ENCODE data around the gene MLH3. TPM values are rescaled to one million over a fixed set of nuclear protein-coding genes. Genes with fewer than 3 reads are reported as not detected.

MLH3 gene
- total and polyA plus RNA-seq, 10 of the 15 experiments (the other 5 are each of a cell fraction or from before 2014, with no cell fraction given): 12.6 to 31.2 (median 19.6) TPM

DNA sequence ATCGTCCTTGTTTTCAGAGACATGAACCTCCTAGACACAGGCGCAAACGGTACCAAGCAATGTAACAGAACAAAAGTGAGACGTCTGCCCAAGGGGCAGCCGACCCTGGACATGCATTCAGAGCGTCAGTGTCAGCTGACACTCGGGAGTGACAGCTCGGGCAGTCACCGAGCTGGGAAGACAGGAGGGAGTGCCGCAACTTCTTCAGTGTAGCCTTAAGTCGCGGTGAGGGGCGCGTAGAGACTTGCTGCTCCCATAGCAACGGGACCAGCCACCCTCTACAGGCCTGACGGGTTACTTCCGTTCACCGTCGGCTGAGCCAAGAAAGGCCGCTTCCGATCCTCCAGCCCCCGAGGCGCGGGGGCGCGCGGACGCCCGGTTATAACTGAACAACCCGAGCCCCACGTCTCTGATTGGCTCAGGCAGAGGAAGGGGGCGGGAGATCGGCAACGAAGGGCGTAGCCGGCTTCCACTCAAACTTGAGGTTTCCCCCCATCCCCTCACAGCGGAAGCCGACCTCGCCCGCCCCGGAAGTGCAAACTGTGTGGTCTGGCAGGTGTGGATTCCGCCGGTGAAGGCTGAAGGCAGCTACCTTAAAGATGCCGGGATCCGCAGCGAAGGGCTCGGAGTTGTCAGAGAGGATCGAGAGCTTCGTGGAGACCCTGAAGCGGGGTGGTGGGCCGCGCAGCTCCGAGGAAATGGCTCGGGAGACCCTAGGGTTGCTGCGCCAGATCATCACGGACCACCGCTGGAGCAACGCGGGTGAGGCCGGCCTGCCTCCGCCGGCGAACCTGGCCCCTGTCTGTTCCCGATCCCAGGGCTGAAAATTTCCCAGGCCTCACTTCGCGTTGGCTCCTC lies 48.6 kb downstream of the MLH3 start, which contains the start of gene EIF2B2 (continued):
- TF ChIP-seq KDM1A (IDR thresholded peaks at IDR 0.05; ENCODE audit: borderline replicate concordance) (no peak), STAT3 (IDR thresholded peaks at IDR 0.05; ENCODE audit: low read depth, low read length) (no peak), CEBPB (IDR thresholded peaks at IDR 0.05; ENCODE audit: borderline replicate concordance in 1 of 2, low read depth in 2 of 2, low read length in 2 of 2) (no peak), MEF2B (IDR thresholded peaks at IDR 0.05; ENCODE audit: partially characterized antibody, poor library complexity, severe bottlenecking) (peak; percentile 42), FOXK2 (IDR thresholded peaks at IDR 0.05) (no peak), ASH2L (IDR thresholded peaks at IDR 0.05; ENCODE audit: borderline replicate concordance, low read depth) (no peak), IKZF2 (IDR thresholded peaks at IDR 0.05) (no peak; a peak in 2 of 4 replicates), ZNF24 (IDR thresholded peaks at IDR 0.05) (no peak), HDGF (IDR thresholded peaks at IDR 0.05) (peak; percentile 83; the same call in 1 of the 2 replicates), NFYB (IDR thresholded peaks at IDR 0.05; ENCODE audit: insufficient read depth, low read depth, low read length) (peak; percentile 98), IRF4 (IDR thresholded peaks at IDR 0.05; ENCODE audit: low read depth, low read length) (no peak), YY1 (IDR thresholded peaks at IDR 0.05; ENCODE audit: low read depth, low read length) (peak; percentile 7; the same call in 1 of the 2 replicates), JUND (IDR thresholded peaks at IDR 0.05; ENCODE audit: low read depth, low read length) (no peak), SMAD1 (IDR thresholded peaks at IDR 0.05; ENCODE audit: low read depth, partially characterized antibody) (no peak), STAT1 (conservative IDR thresholded peaks at IDR 0.05) (no peak; the same call in 1 of the 2 replicates), PAX5 (IDR thresholded peaks at IDR 0.05; ENCODE audit: borderline replicate concordance, low read depth, low read length) (no peak), RB1 (IDR thresholded peaks at IDR 0.05; ENCODE audit: borderline replicate concordance) (peak; percentile 20; the same call in 1 of the 2 replicates), NR2C1 (IDR thresholded peaks at IDR 0.05) (peak; percentile 98), GATAD2B (conservative IDR thresholded peaks at IDR 0.05; ENCODE audit: low read depth) (peak; percentile 27; the same call in 1 of the 2 replicates)
- TF ChIP-seq, protein P1, sequence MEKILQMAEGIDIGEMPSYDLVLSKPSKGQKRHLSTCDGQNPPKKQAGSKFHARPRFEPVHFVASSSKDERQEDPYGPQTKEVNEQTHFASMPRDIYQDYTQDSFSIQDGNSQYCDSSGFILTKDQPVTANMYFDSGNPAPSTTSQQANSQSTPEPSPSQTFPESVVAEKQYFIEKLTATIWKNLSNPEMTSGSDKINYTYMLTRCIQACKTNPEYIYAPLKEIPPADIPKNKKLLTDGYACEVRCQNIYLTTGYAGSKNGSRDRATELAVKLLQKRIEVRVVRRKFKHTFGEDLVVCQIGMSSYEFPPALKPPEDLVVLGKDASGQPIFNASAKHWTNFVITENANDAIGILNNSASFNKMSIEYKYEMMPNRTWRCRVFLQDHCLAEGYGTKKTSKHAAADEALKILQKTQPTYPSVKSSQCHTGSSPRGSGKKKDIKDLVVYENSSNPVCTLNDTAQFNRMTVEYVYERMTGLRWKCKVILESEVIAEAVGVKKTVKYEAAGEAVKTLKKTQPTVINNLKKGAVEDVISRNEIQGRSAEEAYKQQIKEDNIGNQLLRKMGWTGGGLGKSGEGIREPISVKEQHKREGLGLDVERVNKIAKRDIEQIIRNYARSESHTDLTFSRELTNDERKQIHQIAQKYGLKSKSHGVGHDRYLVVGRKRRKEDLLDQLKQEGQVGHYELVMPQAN (conservative IDR thresholded peaks at IDR 0.05): peak; percentile 89
- TF ChIP-seq, protein P2, sequence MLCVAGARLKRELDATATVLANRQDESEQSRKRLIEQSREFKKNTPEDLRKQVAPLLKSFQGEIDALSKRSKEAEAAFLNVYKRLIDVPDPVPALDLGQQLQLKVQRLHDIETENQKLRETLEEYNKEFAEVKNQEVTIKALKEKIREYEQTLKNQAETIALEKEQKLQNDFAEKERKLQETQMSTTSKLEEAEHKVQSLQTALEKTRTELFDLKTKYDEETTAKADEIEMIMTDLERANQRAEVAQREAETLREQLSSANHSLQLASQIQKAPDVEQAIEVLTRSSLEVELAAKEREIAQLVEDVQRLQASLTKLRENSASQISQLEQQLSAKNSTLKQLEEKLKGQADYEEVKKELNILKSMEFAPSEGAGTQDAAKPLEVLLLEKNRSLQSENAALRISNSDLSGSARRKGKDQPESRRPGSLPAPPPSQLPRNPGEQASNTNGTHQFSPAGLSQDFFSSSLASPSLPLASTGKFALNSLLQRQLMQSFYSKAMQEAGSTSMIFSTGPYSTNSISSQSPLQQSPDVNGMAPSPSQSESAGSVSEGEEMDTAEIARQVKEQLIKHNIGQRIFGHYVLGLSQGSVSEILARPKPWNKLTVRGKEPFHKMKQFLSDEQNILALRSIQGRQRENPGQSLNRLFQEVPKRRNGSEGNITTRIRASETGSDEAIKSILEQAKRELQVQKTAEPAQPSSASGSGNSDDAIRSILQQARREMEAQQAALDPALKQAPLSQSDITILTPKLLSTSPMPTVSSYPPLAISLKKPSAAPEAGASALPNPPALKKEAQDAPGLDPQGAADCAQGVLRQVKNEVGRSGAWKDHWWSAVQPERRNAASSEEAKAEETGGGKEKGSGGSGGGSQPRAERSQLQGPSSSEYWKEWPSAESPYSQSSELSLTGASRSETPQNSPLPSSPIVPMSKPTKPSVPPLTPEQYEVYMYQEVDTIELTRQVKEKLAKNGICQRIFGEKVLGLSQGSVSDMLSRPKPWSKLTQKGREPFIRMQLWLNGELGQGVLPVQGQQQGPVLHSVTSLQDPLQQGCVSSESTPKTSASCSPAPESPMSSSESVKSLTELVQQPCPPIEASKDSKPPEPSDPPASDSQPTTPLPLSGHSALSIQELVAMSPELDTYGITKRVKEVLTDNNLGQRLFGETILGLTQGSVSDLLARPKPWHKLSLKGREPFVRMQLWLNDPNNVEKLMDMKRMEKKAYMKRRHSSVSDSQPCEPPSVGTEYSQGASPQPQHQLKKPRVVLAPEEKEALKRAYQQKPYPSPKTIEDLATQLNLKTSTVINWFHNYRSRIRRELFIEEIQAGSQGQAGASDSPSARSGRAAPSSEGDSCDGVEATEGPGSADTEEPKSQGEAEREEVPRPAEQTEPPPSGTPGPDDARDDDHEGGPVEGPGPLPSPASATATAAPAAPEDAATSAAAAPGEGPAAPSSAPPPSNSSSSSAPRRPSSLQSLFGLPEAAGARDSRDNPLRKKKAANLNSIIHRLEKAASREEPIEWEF (IDR thresholded peaks at IDR 0.05; ENCODE audit: insufficient replicate concordance, low read depth, low read length): no peak
- TF ChIP-seq, protein P3, sequence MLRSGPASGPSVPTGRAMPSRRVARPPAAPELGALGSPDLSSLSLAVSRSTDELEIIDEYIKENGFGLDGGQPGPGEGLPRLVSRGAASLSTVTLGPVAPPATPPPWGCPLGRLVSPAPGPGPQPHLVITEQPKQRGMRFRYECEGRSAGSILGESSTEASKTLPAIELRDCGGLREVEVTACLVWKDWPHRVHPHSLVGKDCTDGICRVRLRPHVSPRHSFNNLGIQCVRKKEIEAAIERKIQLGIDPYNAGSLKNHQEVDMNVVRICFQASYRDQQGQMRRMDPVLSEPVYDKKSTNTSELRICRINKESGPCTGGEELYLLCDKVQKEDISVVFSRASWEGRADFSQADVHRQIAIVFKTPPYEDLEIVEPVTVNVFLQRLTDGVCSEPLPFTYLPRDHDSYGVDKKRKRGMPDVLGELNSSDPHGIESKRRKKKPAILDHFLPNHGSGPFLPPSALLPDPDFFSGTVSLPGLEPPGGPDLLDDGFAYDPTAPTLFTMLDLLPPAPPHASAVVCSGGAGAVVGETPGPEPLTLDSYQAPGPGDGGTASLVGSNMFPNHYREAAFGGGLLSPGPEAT (IDR thresholded peaks at IDR 0.05; ENCODE audit: low read depth): peak; percentile 79
